ENCODE measurements around the gene SMTNL2. TPM values are rescaled to one million over a fixed set of nuclear protein-coding genes. Genes with fewer than 3 reads are reported as not detected.

Gene SMTNL2
- total RNA-seq, 1 donor, result not detected

DNA sequence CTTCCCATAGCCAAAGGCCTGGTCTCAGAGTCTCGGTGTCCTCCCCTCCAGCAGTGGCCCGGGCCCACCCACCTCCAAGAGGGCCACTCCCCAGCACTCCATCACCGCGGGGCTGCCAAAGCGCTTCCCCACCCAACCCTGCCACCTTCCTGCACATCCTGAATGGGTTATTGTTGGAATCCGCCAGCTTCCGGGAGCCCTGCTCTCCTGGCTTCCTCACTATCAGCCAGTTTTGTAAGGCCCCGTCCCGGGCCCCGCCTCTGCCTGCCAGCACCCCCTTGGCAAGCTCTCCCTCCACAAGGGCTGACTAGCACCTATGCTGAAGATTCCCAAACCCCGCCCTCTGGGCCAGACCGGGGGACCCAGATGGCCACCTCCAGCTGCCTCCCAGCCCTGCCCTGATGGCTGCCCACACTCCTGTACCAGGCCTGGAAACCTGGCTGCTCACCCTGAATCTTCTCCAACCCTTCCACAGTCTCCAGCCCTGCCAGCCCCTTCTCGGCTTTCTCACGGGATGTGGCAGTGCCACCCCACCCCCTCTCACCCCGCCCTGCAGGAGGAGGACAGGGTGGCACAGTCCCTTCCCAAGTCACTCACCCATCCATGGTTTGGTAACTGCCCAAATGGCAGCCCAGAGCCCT, 43.5 kb upstream of the SMTNL2 start:
- H2AFZ ChIP-seq (ENCODE audit: low read length), result no peak overlapping the region
- H3K4me1 ChIP-seq (ENCODE audit: insufficient read depth, low read length), result no peaks in the 10 kb centered on the region
- TF ChIP-seq, protein P1, sequence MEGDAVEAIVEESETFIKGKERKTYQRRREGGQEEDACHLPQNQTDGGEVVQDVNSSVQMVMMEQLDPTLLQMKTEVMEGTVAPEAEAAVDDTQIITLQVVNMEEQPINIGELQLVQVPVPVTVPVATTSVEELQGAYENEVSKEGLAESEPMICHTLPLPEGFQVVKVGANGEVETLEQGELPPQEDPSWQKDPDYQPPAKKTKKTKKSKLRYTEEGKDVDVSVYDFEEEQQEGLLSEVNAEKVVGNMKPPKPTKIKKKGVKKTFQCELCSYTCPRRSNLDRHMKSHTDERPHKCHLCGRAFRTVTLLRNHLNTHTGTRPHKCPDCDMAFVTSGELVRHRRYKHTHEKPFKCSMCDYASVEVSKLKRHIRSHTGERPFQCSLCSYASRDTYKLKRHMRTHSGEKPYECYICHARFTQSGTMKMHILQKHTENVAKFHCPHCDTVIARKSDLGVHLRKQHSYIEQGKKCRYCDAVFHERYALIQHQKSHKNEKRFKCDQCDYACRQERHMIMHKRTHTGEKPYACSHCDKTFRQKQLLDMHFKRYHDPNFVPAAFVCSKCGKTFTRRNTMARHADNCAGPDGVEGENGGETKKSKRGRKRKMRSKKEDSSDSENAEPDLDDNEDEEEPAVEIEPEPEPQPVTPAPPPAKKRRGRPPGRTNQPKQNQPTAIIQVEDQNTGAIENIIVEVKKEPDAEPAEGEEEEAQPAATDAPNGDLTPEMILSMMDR (IDR thresholded peaks at IDR 0.05; ENCODE audit: extremely low read depth, low read depth, low read length), result no peak
- H3K36me3 ChIP-seq (ENCODE audit: insufficient read depth, low read length), result peaks cover 33% of the 10 kb centered on the region
- DNase-seq (ENCODE audit: insufficient read length, low spot score, missing footprints), result no peak
- H3K4me2 ChIP-seq (ENCODE audit: insufficient read depth, low read length), result no peak overlapping the region
- no peaks in the 10 kb centered on the region for H3K27me3 ChIP-seq (ENCODE audit: insufficient read depth, low read length)
- peaks cover 8% of the 10 kb centered on the region for H4K20me1 ChIP-seq (ENCODE audit: insufficient read depth, low read length)
- H3K27ac ChIP-seq (ENCODE audit: low read depth, low read length), result no peak overlapping the region
- H3K79me2 ChIP-seq (ENCODE audit: insufficient read depth, low read length), result no peaks in the 10 kb centered on the region
- H3K9me3 ChIP-seq (ENCODE audit: low read depth, low read length), result no peaks in the 10 kb centered on the region
- H3K4me3 ChIP-seq (ENCODE audit: insufficient read depth, low read length), result no peak overlapping the region

DNA sequence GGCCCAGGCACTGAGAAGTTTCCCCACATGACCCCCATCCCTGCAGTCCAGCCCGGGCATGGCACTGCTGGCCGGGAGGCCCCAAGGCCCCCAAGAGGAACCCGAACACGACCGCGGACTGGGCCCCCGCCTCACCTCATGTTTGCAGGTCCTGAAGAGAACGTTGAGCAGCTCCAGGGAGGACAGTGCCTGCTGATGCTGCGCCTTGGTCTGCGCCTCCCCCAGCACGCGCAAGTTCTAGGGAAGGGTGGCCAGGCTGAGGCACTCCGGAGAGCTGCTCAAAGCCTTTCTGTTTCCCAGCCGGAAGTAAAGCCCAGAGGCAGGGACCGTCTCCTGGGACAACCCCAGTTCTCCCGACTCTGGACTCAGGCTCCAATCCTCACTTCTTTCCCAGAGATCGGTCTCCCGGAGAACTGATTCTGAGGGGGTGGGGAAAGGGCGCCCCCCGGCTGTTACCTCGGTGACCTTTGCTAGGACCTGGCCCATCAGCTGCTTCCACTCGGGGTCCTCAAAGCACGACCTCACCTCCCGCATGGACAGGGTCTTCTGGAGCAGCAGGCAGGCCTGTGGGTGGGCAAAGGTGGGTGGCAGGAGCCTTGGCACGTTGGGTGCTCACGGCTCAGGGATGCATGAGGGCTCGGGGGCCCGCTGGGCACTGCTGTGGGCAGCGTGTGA, 42.9 kb upstream of the SMTNL2 start:
- TF ChIP-seq, protein P1 (IDR thresholded peaks at IDR 0.05; ENCODE audit: extremely low read depth, low read depth, low read length), result no peak
- H2AFZ ChIP-seq (ENCODE audit: low read length), result no peak overlapping the region
- no peak overlapping the region for H3K4me3 ChIP-seq (ENCODE audit: insufficient read depth, low read length)
- no peak overlapping the region for H3K4me2 ChIP-seq (ENCODE audit: insufficient read depth, low read length)
- H4K20me1 ChIP-seq (ENCODE audit: insufficient read depth, low read length), result peaks cover 8% of the 10 kb centered on the region
- H3K27me3 ChIP-seq (ENCODE audit: insufficient read depth, low read length), result no peaks in the 10 kb centered on the region
- no peak overlapping the region for H3K27ac ChIP-seq (ENCODE audit: low read depth, low read length)
- no peaks in the 10 kb centered on the region for H3K9me3 ChIP-seq (ENCODE audit: low read depth, low read length)
- peak; percentile 85 for DNase-seq (ENCODE audit: insufficient read length, low spot score, missing footprints)
- no peaks in the 10 kb centered on the region for H3K4me1 ChIP-seq (ENCODE audit: insufficient read depth, low read length)
- H3K79me2 ChIP-seq (ENCODE audit: insufficient read depth, low read length), result no peaks in the 10 kb centered on the region
- H3K36me3 ChIP-seq (ENCODE audit: insufficient read depth, low read length), result peaks cover 36% of the 10 kb centered on the region

DNA sequence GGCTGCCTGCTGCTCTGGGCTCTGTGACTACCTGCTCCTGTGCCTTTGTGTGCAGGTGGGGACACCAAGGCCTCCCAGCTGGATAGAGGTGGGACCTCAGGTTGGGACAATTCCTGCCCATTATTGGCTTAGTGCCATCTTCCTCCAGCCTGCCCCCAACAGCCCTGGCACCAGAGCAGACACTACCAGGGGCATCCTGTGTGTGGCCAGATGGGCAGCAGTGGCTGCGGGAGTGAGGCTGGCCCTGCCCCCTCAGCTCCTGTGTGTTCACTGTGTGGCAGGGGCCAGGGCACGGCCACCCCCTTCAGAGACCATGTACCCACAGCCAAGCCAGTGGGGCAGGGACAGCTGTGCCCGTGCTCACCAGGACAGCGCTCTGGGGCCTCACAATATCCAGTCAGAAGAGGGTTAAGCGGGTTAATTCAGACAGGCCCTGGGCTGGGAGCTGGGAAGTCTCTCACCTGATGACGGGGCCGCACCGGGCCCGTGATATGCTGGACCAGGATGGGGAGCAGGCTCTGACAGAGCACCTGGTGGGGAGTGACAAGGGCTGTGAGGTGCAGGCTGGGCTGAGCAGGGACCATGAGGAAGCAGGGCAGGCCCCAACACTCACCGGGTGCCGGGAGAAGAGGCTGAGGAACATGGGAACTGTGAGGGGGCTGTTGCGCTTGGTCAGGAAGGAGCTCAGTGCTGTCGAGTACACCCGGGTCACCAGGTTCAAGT, 42.2 kb upstream of the SMTNL2 start:
- Histone ChIP-seq H3K79me2 (ENCODE audit: insufficient read depth, low read length) (no peaks in the 10 kb centered on the region), H3K4me1 (ENCODE audit: insufficient read depth, low read length) (no peaks in the 10 kb centered on the region), H3K9me3 (ENCODE audit: low read depth, low read length) (no peaks in the 10 kb centered on the region), H3K27ac (ENCODE audit: low read depth, low read length) (no peak overlapping the region), H2AFZ (ENCODE audit: low read length) (no peak overlapping the region), H3K4me2 (ENCODE audit: insufficient read depth, low read length) (no peak overlapping the region), H3K4me3 (ENCODE audit: insufficient read depth, low read length) (no peak overlapping the region), H3K27me3 (ENCODE audit: insufficient read depth, low read length) (no peaks in the 10 kb centered on the region), H3K36me3 (ENCODE audit: insufficient read depth, low read length) (peaks cover 42% of the 10 kb centered on the region), H4K20me1 (ENCODE audit: insufficient read depth, low read length) (peaks cover 4% of the 10 kb centered on the region)
- DNase-seq (ENCODE audit: insufficient read length, low spot score, missing footprints), result peak; percentile 82
- TF ChIP-seq, protein P1 (IDR thresholded peaks at IDR 0.05; ENCODE audit: extremely low read depth, low read depth, low read length), result no peak

GRCh38 chr17:4542726-4543191, 41.6 kb upstream of the SMTNL2 start:
- H3K4me2 ChIP-seq (ENCODE audit: insufficient read depth, low read length), result no peak overlapping the region
- no peaks in the 10 kb centered on the region for H3K79me2 ChIP-seq (ENCODE audit: insufficient read depth, low read length)
- TF ChIP-seq, protein P1 (IDR thresholded peaks at IDR 0.05; ENCODE audit: extremely low read depth, low read depth, low read length), result no peak
- no peaks in the 10 kb centered on the region for H3K4me1 ChIP-seq (ENCODE audit: insufficient read depth, low read length)
- DNase-seq (ENCODE audit: insufficient read length, low spot score, missing footprints), result no peak
- H3K36me3 ChIP-seq (ENCODE audit: insufficient read depth, low read length), result peaks cover 45% of the 10 kb centered on the region
- H3K27me3 ChIP-seq (ENCODE audit: insufficient read depth, low read length), result no peaks in the 10 kb centered on the region
- H3K9me3 ChIP-seq (ENCODE audit: low read depth, low read length), result no peaks in the 10 kb centered on the region
- no peak overlapping the region for H3K27ac ChIP-seq (ENCODE audit: low read depth, low read length)
- H2AFZ ChIP-seq (ENCODE audit: low read length), result no peak overlapping the region
- no peak overlapping the region for H3K4me3 ChIP-seq (ENCODE audit: insufficient read depth, low read length)
- peaks cover 4% of the 10 kb centered on the region for H4K20me1 ChIP-seq (ENCODE audit: insufficient read depth, low read length)

All from osteoblast (primary cell).